ENCODE data around the gene DGKI.

Gene DGKI

GRCh38 chr7:137871170-137871915 is 24.6 kb upstream of the DGKI start:
- no peak for DNase-seq (ENCODE audit: low read depth in 2 of 2)

- no peak for DNase-seq (ENCODE audit: low read depth in 2 of 2)
Observed at GRCh38 chr7:137870684-137871083, 23.9 kb upstream of the DGKI start.

- no peak for DNase-seq (ENCODE audit: low read depth in 2 of 2)
Observed at GRCh38 chr7:137870078-137870477, 23.3 kb upstream of the DGKI start.

GRCh38 chr7:137869260-137869659 is 22.5 kb upstream of the DGKI start:
- DNase-seq (ENCODE audit: low read depth in 2 of 2) = no peak

- DNase-seq (ENCODE audit: low read depth in 2 of 2) = no peak
Observed at GRCh38 chr7:137867289-137867688, 20.5 kb upstream of the DGKI start.

- no peak for DNase-seq (ENCODE audit: low read depth in 2 of 2)
Observed at GRCh38 chr7:137865764-137866163, 19.0 kb upstream of the DGKI start.

GRCh38 chr7:137862964-137863363 is 16.2 kb upstream of the DGKI start:
- DNase-seq (ENCODE audit: low read depth in 2 of 2) = no peak

- no peak for DNase-seq (ENCODE audit: low read depth in 2 of 2)
Observed at GRCh38 chr7:137862358-137862757, 15.6 kb upstream of the DGKI start.

- no peak for DNase-seq (ENCODE audit: low read depth in 2 of 2)
Observed at GRCh38 chr7:137860542-137860941, 13.8 kb upstream of the DGKI start.

GRCh38 chr7:137853053-137853452 is 6.3 kb upstream of the DGKI start:
- no peak for DNase-seq (ENCODE audit: low read depth in 2 of 2)

GRCh38 chr7:137852108-137852507 is 5.3 kb upstream of the DGKI start:
- no peak for DNase-seq (ENCODE audit: low read depth in 2 of 2)

GRCh38 chr7:137850972-137851945 is 4.5 kb upstream of the DGKI start:
- DNase-seq (ENCODE audit: low read depth in 2 of 2) = no peak

GRCh38 chr7:137850571-137850970 is 3.8 kb upstream of the DGKI start:
- DNase-seq (ENCODE audit: low read depth in 2 of 2) = no peak

- no peak for DNase-seq (ENCODE audit: low read depth in 2 of 2)
Observed at GRCh38 chr7:137848095-137848494, 1.3 kb upstream of the DGKI start.

GRCh38 chr7:137847568-137848050 is 835 bp upstream of the DGKI start:
- no peak for DNase-seq (ENCODE audit: low read depth in 2 of 2)

GRCh38 chr7:137846549-137846826 is 286 bp downstream of the DGKI start:
- DNase-seq (ENCODE audit: low read depth in 2 of 2) = no peak

- no peak for DNase-seq (ENCODE audit: low read depth in 2 of 2)
Observed at GRCh38 chr7:137844677-137845425, 1.9 kb downstream of the DGKI start.

GRCh38 chr7:137839903-137840779 is 6.6 kb downstream of the DGKI start:
- DNase-seq (ENCODE audit: low read depth in 2 of 2) = no peak

- DNase-seq (ENCODE audit: low read depth in 2 of 2) = no peak
Observed at GRCh38 chr7:137838706-137839315, 8.0 kb downstream of the DGKI start.

GRCh38 chr7:137836541-137836940 is 10.2 kb downstream of the DGKI start:
- no peak for DNase-seq (ENCODE audit: low read depth in 2 of 2)

- no peak for DNase-seq (ENCODE audit: low read depth in 2 of 2)
Observed at GRCh38 chr7:137836113-137836509, 10.7 kb downstream of the DGKI start.
